RKO (cell line): ENCODE results near the gene CRYBB2.
A peak's percentile ranks its signal among the peaks of the same experiment; 100 is the strongest.
"Not testable (repeated sequence)": the region's sequence is repeated elsewhere in the genome, so short reads cannot be mapped to it uniquely, and the experiment has no call there.

Experiments used
- DNase-seq: peaks from one replicate; pipeline ENCODE4 v3.0.0-alpha.2; 2016; ENCODE audit warnings: low spot score

Gene CRYBB2

DNA sequence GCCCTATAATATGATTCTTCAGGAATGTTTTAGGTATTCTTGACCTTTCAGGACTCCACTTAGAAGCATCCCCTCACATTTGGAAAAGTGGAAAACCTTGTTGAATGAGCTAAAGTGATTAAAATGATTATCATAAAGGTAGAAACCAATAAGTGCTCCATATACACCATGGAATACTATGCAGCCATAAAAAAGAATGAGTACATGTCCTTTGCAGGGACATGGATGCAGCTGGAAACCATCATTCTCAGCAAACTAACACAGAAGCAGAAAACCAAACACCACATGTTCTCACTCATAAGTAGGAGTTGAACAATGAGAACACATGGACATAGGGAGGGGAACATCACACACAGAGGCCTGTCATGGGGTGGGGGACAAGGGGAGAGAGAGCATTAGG is 14.3 kb downstream of the CRYBB2 start:
- not testable (repeated sequence) for DNase-seq

DNA sequence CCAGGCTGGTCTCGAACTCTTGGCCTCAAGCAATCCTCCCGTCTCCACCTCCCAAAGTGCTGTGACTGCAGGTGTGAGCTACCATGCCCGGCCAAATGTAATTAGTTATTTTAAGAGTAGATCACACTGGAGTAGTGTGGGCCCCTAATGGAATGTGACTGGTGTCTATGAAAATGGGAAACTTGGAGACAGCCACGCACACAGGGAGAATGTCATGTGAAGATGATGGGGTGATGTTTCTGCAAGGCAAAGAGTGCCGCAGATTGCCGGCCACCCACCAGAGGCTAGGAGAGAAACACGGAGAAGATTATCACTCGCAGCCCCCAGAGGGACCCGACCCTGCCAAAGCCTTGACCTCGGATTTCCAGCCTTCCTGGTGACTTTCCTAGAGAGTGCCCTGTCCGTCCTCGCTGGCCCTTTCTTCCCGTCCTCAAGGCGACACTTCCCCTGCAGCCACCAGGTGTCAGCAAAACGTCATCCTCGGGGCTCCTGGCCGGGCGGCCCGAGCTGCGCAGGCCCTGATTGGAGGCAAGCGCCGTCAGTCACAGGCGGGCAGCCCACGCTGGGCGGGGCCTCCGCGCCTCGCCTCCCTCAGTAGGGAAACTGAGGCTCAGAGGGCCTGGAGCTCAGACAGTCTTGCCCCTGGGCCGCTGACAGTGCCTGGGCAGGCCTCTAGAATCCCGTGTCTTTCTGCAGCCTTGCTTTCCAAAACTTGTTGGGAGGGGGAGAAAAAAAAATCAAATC is 16.3 kb downstream of the CRYBB2 start:
- peak; percentile 81 for DNase-seq

DNA sequence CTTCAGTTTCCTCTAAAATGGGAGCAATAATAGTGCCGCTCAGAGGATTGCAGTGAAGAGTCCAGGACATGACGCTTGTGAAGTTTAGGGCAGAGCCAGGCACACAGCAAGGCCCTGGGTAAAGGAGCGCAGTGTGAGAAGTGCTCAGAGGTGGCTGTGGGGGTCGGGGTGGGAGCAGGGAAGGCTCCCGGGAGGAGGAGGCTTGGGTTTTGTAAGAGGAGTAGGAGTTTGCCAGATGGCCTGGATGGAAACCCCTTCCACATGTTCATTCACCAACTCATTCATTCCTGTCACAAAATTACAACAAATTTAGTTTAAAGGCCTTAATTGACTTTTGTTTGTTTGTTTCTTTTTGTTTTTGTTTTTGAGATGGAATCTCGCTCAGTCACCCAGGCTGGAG is 17.0 kb downstream of the CRYBB2 start:
- no peak for DNase-seq

DNA sequence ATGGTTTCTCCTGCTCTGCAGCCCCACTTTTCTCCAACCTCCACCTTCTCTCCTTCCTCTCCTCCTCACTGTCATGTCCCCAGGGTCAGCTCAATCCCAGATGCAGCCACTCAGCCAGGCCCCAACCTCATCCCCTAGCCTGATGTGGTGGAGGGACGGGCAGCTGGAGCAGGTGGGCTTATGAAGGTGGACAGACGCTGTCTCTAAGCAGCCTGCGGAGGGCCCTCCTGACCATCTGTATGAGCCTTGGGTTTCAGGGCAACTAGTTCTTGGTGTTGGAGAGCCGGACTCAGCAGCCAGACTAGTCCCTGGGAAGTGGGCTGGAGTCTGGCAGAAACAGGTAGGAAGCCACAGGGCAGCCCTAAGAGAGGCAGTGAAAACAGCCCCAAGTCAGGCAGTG is 18.1 kb downstream of the CRYBB2 start:
- no peak for DNase-seq

DNA sequence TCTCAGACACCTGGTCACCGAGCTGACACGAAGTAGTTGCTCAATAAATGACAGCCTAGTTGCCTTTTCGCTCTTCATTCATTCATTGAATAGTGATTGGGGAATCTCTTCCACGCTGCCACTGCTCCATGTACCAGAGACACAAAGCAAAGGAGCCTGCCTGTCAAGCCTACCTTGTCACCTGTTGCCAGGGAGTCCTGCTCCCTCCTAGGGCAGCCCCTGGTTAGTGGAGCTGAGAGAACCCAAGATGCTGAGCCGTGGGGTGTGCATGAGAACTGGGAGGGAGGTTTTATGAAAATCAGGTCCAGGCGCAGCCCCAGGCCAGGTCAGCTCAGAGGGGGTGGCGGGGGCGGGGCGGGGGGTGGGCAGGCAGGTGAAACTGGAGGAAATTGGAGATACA is 18.6 kb downstream of the CRYBB2 start:
- not testable (repeated sequence) for DNase-seq

DNA sequence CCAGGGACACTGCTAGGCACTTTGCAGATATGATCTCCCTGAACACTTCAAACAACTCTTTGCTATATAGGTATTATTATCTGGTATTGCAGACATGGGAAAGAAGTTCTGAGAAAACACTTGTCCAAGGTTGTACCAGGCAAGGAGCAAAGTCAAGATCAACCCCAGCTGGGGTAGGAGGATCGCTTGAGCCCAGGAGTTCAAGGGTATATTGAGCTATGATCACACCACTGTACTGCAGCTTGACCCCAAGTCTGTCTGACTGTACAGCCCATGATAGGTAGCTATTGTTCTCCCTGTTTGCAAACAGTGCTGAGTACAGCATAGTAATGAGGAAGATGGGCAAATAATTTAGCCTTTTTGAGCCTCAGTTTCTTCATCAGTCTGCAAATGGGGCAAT is 35.7 kb downstream of the CRYBB2 start:
- DNase-seq = not testable (repeated sequence)

DNA sequence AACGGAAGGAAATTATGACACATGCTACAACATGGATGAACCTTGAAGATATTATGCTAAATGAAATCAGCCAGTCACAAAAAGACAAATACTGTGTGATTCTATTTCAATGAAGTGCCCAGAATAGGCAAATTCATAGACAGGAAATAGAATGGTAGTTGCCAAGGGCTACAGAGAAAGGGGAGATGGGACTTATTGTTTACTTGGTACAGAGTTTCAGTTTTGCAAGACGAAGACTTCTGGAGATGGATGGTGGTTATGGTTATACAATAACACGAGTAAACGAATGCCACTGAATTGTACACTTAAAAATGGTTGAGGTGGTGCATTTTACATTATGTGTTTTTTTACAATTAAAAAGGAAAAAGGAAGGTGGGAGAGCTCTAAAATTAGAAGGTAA is 48.1 kb downstream of the CRYBB2 start:
- not testable (repeated sequence) for DNase-seq

- DNase-seq = not testable (repeated sequence)
Observed at GRCh38 chr22:25268902-25269301, 49.5 kb downstream of the CRYBB2 start.

DNA sequence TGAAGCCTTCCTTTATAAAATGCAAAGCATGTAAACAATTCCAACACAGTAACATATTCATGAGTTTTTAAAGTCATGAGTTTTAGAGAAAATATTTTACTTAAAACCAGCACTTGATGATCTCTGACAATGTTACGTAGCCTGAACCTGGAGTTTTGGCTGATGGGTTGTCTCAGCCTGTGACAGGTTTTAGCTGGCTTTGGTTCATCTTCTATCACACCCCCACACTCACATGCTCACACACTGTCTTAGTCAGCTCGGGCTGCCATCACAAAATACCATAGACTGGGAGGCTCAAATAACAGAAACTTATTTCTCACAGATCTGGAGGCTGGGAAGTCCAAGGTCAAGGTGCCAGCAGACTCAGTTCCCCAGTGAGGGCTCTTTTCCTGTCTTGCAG is 50.6 kb downstream of the CRYBB2 start:
- not testable (repeated sequence) for DNase-seq

- not testable (repeated sequence) for DNase-seq
Observed at GRCh38 chr22:25273231-25273630, 53.8 kb downstream of the CRYBB2 start.

- DNase-seq = not testable (repeated sequence)
Observed at GRCh38 chr22:25273928-25274327, 54.5 kb downstream of the CRYBB2 start.

DNA sequence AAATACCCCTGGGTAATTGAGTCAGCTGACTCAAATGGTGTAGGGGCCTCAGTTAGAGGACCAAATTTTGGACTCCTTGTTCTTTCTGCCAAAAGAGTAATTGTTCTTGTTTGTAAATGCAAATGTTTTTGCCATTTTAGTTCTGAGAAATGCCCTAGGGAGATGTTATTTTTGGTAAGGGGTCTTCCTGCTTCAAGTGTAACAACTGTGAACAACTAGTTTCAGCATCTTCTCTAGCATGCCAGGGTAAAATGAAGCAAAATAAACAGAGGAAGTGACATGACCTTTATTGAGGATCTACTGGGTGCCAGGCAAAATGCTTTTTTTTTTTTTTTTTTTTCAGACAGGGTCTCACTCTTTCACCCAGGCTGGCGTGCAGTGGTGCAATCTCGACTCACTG is 60.7 kb downstream of the CRYBB2 start:
- not testable (repeated sequence) for DNase-seq
